T47D (cell line): ENCODE results near the gene ZIM2.

Experiments used
- DNase-seq, 2 experiments: peaks; one replicate each; pipeline versions ENCODE4 v3.0.0 to v3.0.0-alpha.2; 2011 to 2012; ENCODE audit warnings: low read depth in 1 of 2, low spot score in 1 of 2
- JUND ChIP-seq: IDR thresholded peaks from 2 replicates; pipeline ENCODE4 v1.6.1; 2012; ENCODE audit warnings: low read depth
- in situ Hi-C: cut with HindIII; loops from 2 replicates; pipeline ENCODE4 v1.10.0; 2016; ENCODE audit warnings: low sequenced_read_pairs, low pct_unique_long_range_greater_than_20kb

Gene ZIM2

DNA sequence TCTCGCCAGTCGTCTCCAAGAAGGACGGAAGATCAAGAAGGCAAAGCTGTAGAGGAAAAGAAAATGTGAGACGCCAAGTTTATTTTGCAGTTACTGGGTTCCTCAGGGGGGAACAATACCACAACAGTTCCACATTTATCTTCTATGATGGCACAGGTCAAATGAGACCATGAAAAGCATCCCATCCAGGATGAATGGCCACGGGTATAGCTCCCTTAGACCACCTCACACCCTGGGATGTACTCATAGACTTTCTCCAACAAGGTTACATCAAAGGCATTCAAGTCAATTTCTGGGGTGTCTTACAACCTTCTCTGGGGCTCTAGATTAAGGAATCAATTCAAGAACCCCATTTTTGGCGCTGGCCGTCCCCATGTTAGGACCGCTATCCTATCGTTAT lies 4.5 kb downstream of the ZIM2 start:
- TF ChIP-seq JUND, result no peak
- DNase-seq, result no peak
- in situ Hi-C loops, result no loop called here

DNA sequence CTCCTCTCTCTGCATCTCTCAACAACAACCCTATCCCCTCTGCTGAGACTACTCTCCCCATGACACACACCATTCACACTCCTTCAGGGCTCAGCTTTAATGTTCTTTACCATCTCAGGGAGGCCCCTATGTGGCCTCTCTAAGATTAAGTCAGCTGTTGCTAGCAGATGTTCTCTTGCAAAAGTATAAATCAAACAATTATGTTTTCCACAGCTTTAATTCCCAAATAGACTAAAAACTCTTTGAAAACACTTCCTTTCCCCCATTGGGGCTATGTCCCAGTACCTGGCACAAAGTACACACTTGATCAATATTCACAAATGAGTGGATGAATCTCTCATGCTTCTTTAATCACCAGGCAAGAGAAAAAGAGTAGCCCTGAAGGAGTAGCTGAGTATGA lies 5.1 kb downstream of the ZIM2 start:
- in situ Hi-C loops, result no loop called here
- TF ChIP-seq JUND, result no peak
- no peak for DNase-seq

- no peak for DNase-seq
- in situ Hi-C loops, result no loop called here
Observed at GRCh38 chr19:56834564-56835375, 5.8 kb downstream of the ZIM2 start.

GRCh38 chr19:56832352-56832928 lies 8.1 kb downstream of the ZIM2 start:
- in situ Hi-C loops, result no loop called here
- DNase-seq, result no peak
- TF ChIP-seq JUND, result no peak

More at GRCh38 chr19:56834564-56835375, 5.8 kb downstream of the ZIM2 start:
- TF ChIP-seq JUND, result no peak

- no peak for TF ChIP-seq JUND
- in situ Hi-C loops, result no loop called here
- no peak for DNase-seq
Observed at GRCh38 chr19:56831255-56831654, 9.3 kb downstream of the ZIM2 start.

DNA sequence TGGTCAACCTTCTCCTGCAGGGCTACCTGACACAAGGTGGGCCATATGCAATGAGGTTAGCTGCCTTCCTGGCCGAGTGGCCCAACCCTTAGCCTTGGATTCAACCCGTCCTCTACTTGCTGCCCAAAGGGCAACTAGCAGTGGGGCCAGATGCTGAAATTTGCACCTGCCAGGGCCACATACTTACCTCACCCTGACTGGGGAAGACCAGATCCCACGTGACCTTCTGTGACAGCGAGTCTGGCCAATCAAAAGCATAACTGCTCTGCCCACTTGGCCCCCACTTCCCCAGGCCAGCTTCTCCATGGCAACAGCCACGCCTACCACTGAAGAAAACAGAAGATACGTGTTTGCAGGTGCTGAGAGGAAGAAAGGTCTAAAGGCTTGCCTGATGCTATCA lies 10.9 kb downstream of the ZIM2 start:
- no peak for DNase-seq
- no peak for TF ChIP-seq JUND
- in situ Hi-C loops, result no loop called here

DNA sequence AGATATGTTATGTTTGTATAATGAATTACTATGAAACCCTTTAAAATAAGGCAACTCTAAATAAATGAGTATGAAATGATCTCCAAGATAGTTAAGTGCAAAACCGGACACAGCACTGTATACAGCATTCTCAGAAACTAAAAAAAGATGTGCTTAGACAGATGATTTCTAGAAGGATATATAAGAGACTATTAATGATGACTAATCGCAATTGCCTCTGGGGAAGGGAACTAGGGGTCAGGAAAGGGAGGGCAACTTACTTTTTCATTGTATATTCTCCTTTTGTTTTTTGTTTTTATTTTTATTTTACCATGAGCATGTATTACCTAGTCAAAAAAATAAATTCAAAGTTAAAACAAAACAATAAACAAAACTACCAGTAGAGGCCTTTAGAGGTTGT lies 12.8 kb downstream of the ZIM2 start:
- no peak for DNase-seq
- TF ChIP-seq JUND, result no peak
- in situ Hi-C loops, result no loop called here

GRCh38 chr19:56823956-56824355 lies 16.6 kb downstream of the ZIM2 start:
- no peak for TF ChIP-seq JUND
- no peak for DNase-seq
- in situ Hi-C loops, result no loop called here

DNA sequence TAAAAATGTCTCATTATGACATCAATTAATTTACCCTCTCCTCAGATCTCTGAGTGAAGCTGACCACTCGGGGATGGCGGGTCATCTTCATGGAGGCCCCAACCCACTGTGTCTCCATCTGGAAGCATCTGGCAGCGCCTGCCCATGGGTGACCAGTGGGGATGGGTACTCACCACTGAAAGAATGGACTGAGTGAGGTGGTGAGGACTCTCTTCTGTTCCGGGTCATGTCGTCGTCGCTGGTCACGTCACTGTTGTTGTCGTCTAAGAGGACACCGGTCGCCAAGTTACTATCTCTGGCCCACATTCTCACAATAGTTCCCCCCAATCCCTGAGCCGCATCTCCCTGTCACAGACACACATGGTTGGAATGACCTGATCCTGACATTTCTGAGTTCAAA lies 17.1 kb downstream of the ZIM2 start:
- in situ Hi-C loops, result no loop called here
- TF ChIP-seq JUND, result no peak
- no peak for DNase-seq

DNA sequence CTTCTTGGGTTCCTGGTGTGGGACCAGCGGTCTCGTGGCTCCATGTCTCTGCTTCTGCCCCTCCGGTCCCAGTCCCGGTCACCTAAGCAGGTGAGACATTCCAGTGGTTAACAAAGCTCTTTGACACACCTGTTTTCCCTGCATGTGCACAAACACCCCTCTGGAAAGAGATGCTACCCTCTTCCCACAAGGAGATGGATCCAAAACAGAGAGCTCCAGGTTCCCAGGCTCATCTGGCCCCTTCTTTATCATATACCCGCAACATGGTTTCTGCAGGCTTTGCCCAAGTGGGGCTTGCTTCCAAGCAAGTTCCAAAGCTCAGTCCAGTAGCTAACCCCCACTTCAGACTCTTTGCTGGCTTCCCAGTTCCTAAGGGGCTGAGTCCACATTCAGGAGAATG lies 17.8 kb downstream of the ZIM2 start:
- no peak for TF ChIP-seq JUND
- no peak for DNase-seq
- in situ Hi-C loops, result no loop called here

GRCh38 chr19:56821675-56822074 lies 18.9 kb downstream of the ZIM2 start:
- in situ Hi-C loops, result no loop called here
- TF ChIP-seq JUND, result no peak
- DNase-seq, result no peak

DNA sequence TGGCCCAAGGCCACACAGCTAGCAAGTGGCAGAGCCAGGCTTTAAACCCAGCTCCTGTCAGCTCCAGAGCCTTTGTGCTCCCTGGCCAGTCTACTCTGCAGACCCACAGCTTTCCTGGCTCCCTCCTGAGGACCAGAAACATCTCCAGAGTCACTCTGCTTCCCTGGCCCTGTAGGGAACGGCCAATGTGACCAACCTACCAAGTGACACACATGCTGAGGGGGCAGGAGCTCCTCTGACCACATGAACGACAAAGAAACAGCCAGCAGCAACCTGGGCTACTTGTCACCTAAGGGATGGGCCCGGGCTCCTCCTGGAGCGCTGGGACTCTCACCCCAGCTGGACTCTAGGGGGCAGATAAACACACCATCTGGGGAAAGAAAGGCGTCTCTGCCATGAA lies 19.3 kb downstream of the ZIM2 start:
- TF ChIP-seq JUND, result no peak
- DNase-seq, result no peak
- in situ Hi-C loops, result no loop called here

- no peak for TF ChIP-seq JUND
- in situ Hi-C loops, result no loop called here
- no peak for DNase-seq
Observed at GRCh38 chr19:56819166-56819565, 21.4 kb downstream of the ZIM2 start.

- in situ Hi-C loops, result no loop called here
- DNase-seq, result no peak
- TF ChIP-seq JUND, result no peak
Observed at GRCh38 chr19:56814656-56815055, 25.9 kb downstream of the ZIM2 start.
